Neuronal stem cell (in vitro differentiated cells): ENCODE measurements around the gene CD44.

Experiments
- DNase-seq: peaks from one replicate; pipeline ENCODE4 v3.0.0-alpha.2; 2013; ENCODE audit warnings: low spot score
- H2AFZ ChIP-seq: one replicate; pipeline ENCODE4 v1.6.1; 2013; ENCODE audit warnings: mild to moderate bottlenecking, low read length, inconsistent platforms
- H2AK5ac ChIP-seq: 2 replicates; pipeline ENCODE4 v1.6.1; 2013; ENCODE audit warnings: low read depth, mild to moderate bottlenecking, inconsistent platforms, low read length, moderate library complexity, mixed read lengths
- H2BK120ac ChIP-seq: 2 replicates; pipeline ENCODE4 v1.6.1; 2013; ENCODE audit warnings: low read depth, mild to moderate bottlenecking, inconsistent platforms, low read length, moderate library complexity, mixed read lengths
- H2BK12ac ChIP-seq: one replicate; pipeline ENCODE4 v1.6.1; 2013; ENCODE audit warnings: low read length, inconsistent platforms
- H2BK15ac ChIP-seq: 2 replicates; pipeline ENCODE4 v1.6.1; 2013; ENCODE audit warnings: mild to moderate bottlenecking, low read length, inconsistent platforms, mixed read lengths
- H2BK5ac ChIP-seq: one replicate; pipeline ENCODE4 v1.6.1; 2013; ENCODE audit warnings: inconsistent platforms, mild to moderate bottlenecking, low read length, moderate library complexity
- H3K14ac ChIP-seq: one replicate; pipeline ENCODE4 v1.6.1; 2013; ENCODE audit warnings: low read length, inconsistent platforms
- H3K18ac ChIP-seq: 2 replicates; pipeline ENCODE4 v1.6.1; 2013; ENCODE audit warnings: low read length, inconsistent platforms
- H3K23ac ChIP-seq: 2 replicates; pipeline ENCODE4 v1.6.1; 2013; ENCODE audit warnings: low read depth, mild to moderate bottlenecking, mixed read lengths, low read length, inconsistent platforms; ENCODE audit not compliant: poor library complexity
- H3K27ac ChIP-seq: replicated peaks from 3 replicates; pipeline ENCODE4 v1.5.1; 2013; ENCODE audit warnings: low read length, inconsistent platforms
- H3K27me3 ChIP-seq, 3 experiments: 2 replicates each; pipeline ENCODE4 v1.6.1; 2013; ENCODE audit warnings: low read length in 3 of 3, mild to moderate bottlenecking in 2 of 3, inconsistent platforms in 1 of 3, low read depth in 1 of 3, mixed read lengths in 1 of 3, moderate library complexity in 1 of 3; ENCODE audit not compliant: control insufficient read depth in 3 of 3, insufficient read depth in 3 of 3
- H3K36me3 ChIP-seq, 2 donors: replicated peaks in 1 of 2; 2 replicates each; pipeline ENCODE4 v1.6.1; 2013; ENCODE audit warnings: low read length in 2 of 2; ENCODE audit not compliant: control insufficient read depth in 2 of 2, insufficient read depth in 2 of 2
- H3K4ac ChIP-seq: 2 replicates; pipeline ENCODE4 v1.6.1; 2013; ENCODE audit warnings: inconsistent platforms, mild to moderate bottlenecking, low read length, moderate library complexity
- H3K4me1 ChIP-seq, 2 donors: 1 replicate in 1 of 2; 2 replicates in 1 of 2; pipeline ENCODE4 v1.6.1; 2013; ENCODE audit warnings: low read length in 2 of 2, low read depth in 1 of 2; ENCODE audit not compliant: control insufficient read depth in 2 of 2, insufficient read depth in 1 of 2
- H3K4me2 ChIP-seq: one replicate; pipeline ENCODE4 v1.6.1; 2013; ENCODE audit warnings: mild to moderate bottlenecking, low read length, inconsistent platforms; ENCODE audit not compliant: insufficient read depth, poor library complexity, severe bottlenecking
- H3K4me3 ChIP-seq, 2 donors: 2 replicates each; pipeline ENCODE4 v1.5.1; 2013; ENCODE audit warnings: low read length in 2 of 2, mild to moderate bottlenecking in 2 of 2, inconsistent platforms in 1 of 2, moderate library complexity in 1 of 2
- H3K79me1 ChIP-seq: one replicate; pipeline ENCODE4 v1.6.1; 2013; ENCODE audit warnings: low read depth, mild to moderate bottlenecking, inconsistent platforms, low read length, moderate library complexity
- H3K9ac ChIP-seq: one replicate; pipeline ENCODE4 v1.6.1; 2013; ENCODE audit warnings: mild to moderate bottlenecking, low read depth, low read length, inconsistent platforms; ENCODE audit not compliant: poor library complexity
- H3K9me3 ChIP-seq, 2 donors: replicated peaks in 1 of 2; 2 replicates each; pipeline versions ENCODE3 to v1.6.1; 2013; ENCODE audit warnings: low read length in 2 of 2, mild to moderate bottlenecking in 2 of 2, inconsistent platforms in 1 of 2, low read depth in 1 of 2, mixed read lengths in 1 of 2, moderate library complexity in 1 of 2; ENCODE audit not compliant: control insufficient read depth in 2 of 2, insufficient read depth in 1 of 2
- H4K8ac ChIP-seq: one replicate; pipeline ENCODE4 v1.6.1; 2013; ENCODE audit warnings: low read depth, mild to moderate bottlenecking, inconsistent platforms, low read length, moderate library complexity
- H4K91ac ChIP-seq: one replicate; pipeline ENCODE4 v1.6.1; 2013; ENCODE audit warnings: low read length, low read depth, mild to moderate bottlenecking, inconsistent platforms; ENCODE audit not compliant: poor library complexity
- WGBS, 2 donors: extraction: QIAGEN DNeasy Blood & Tissue Kit; methylation state at CpG; one replicate each; pipeline ENCODE4 v1.1.7; 2013; ENCODE audit warnings: missing lambda C conversion rate in 2 of 2, mixed read lengths in 1 of 2; ENCODE audit not compliant: insufficient read length in 2 of 2, insufficient replicate concordance in 1 of 2; ENCODE audit errors: extremely low coverage in 2 of 2; 5-methylcytosine and 5-hydroxymethylcytosine counted together

Gene CD44

GRCh38 chr11:35173616-35174566 is 34.9 kb downstream of the CD44 start:
- Histone ChIP-seq H3K4me3 (no peak overlapping the region), H3K9me3 (no peaks in the 10 kb centered on the region), H4K91ac (no peak overlapping the region), H3K4ac (no peak overlapping the region), H3K23ac (no peak overlapping the region), H3K14ac (no peak overlapping the region), H2BK12ac (no peak overlapping the region), H3K4me1 (peaks cover 3 to 23% of the 10 kb centered on the region in 2 donors), H2BK5ac (no peak overlapping the region), H3K79me1 (no peaks in the 10 kb centered on the region), H3K36me3 (no peaks in the 10 kb centered on the region), H3K18ac (no peak overlapping the region), H2BK120ac (no peak overlapping the region), H4K8ac (no peak overlapping the region), H3K27ac (no peak overlapping the region), H3K27me3 (no peaks in the 10 kb centered on the region), H2BK15ac (no peak overlapping the region), H3K9ac (no peak overlapping the region), H2AK5ac (no peak overlapping the region), H3K4me2 (no peak overlapping the region), H2AFZ (no peak overlapping the region)
- WGBS, 2 donors, result no CpG with 5 or more reads among the region's 3 CpGs
- DNase-seq, result no peak

- Histone ChIP-seq H4K91ac (no peak overlapping the region), H2AFZ (peak overlapping the region; percentile 33), H2BK15ac (no peak overlapping the region), H3K27me3 (no peaks in the 10 kb centered on the region), H3K27ac (no peak overlapping the region), H3K18ac (no peak overlapping the region), H2AK5ac (no peak overlapping the region), H3K9me3 (no peaks in the 10 kb centered on the region), H3K79me1 (no peaks in the 10 kb centered on the region), H3K4me2 (no peak overlapping the region), H2BK5ac (no peak overlapping the region), H3K4ac (no peak overlapping the region), H4K8ac (no peak overlapping the region), H3K36me3 (no peaks in the 10 kb centered on the region), H3K9ac (no peak overlapping the region), H3K4me1 (peaks cover 4 to 30% of the 10 kb centered on the region in 2 donors), H3K14ac (no peak overlapping the region), H3K23ac (no peak overlapping the region), H2BK12ac (no peak overlapping the region), H3K4me3 (no peak overlapping the region), H2BK120ac (no peak overlapping the region)
- no CpG with 5 or more reads among the region's 3 CpGs for WGBS, 2 donors
- DNase-seq, result no peak
Measured at GRCh38 chr11:35174666-35175065, 35.7 kb downstream of the CD44 start.

- H3K23ac ChIP-seq, result no peak overlapping the region
- no peak overlapping the region for H3K14ac ChIP-seq
- no peak overlapping the region for H2AK5ac ChIP-seq
- peak overlapping the region; percentile 77 for H2AFZ ChIP-seq
- H3K36me3 ChIP-seq, result no peaks in the 10 kb centered on the region
- no peaks in the 10 kb centered on the region for H3K27me3 ChIP-seq
- no peak overlapping the region for H2BK12ac ChIP-seq
- H4K91ac ChIP-seq, result no peak overlapping the region
- H3K4me3 ChIP-seq, result no peak overlapping the region
- no peak overlapping the region for H3K9ac ChIP-seq
- H2BK5ac ChIP-seq, result no peak overlapping the region
- H3K4me2 ChIP-seq, result no peak overlapping the region
- H3K4ac ChIP-seq, result no peak overlapping the region
- DNase-seq, result no peak
- no peak overlapping the region for H2BK120ac ChIP-seq
- no peaks in the 10 kb centered on the region for H3K79me1 ChIP-seq
- H3K9me3 ChIP-seq, result no peaks in the 10 kb centered on the region
- no peak overlapping the region for H2BK15ac ChIP-seq
- no peak overlapping the region for H3K18ac ChIP-seq
- no peak overlapping the region for H4K8ac ChIP-seq
- no peak overlapping the region for H3K27ac ChIP-seq
- WGBS, 2 donors, result no CpG with 5 or more reads among the region's 5 CpGs
- H3K4me1 ChIP-seq, result peaks cover 4 to 37% of the 10 kb centered on the region in 2 donors
Measured at GRCh38 chr11:35177370-35177769, 38.4 kb downstream of the CD44 start.

GRCh38 chr11:35178067-35178805 is 39.3 kb downstream of the CD44 start:
- H4K8ac ChIP-seq, result no peak overlapping the region
- no peak overlapping the region for H2AFZ ChIP-seq
- no peak overlapping the region for H2BK120ac ChIP-seq
- no peak overlapping the region for H2BK12ac ChIP-seq
- H2BK5ac ChIP-seq, result no peak overlapping the region
- H2BK15ac ChIP-seq, result no peak overlapping the region
- H3K18ac ChIP-seq, result no peak overlapping the region
- H3K27me3 ChIP-seq, result no peaks in the 10 kb centered on the region
- H3K27ac ChIP-seq, result no peak overlapping the region
- no peak overlapping the region for H3K23ac ChIP-seq
- no peak overlapping the region for H3K14ac ChIP-seq
- no peaks in the 10 kb centered on the region for H3K9me3 ChIP-seq
- H3K4me2 ChIP-seq, result no peak overlapping the region
- no peak overlapping the region for H3K4me3 ChIP-seq
- peaks cover 4 to 36% of the 10 kb centered on the region in 2 donors for H3K4me1 ChIP-seq
- no peaks in the 10 kb centered on the region for H3K36me3 ChIP-seq
- no peak overlapping the region for H3K4ac ChIP-seq
- DNase-seq, result no peak
- H3K9ac ChIP-seq, result no peak overlapping the region
- H3K79me1 ChIP-seq, result no peaks in the 10 kb centered on the region
- no CpG with 5 or more reads among the region's 3 CpGs for WGBS, 2 donors
- H4K91ac ChIP-seq, result no peak overlapping the region
- H2AK5ac ChIP-seq, result no peak overlapping the region
